Ishikawa (cell line): ENCODE measurements around the gene BRAT1.

Experiments
- CEBPB ChIP-seq: IDR thresholded peaks from 2 replicates; pipeline ENCODE4 v1.6.1; 2012
- CREB1 ChIP-seq: IDR thresholded peaks from 2 replicates; pipeline ENCODE4 v1.6.1; 2012; ENCODE audit warnings: low read depth
- EGR1 ChIP-seq: IDR thresholded peaks from 2 replicates; pipeline ENCODE4 v1.6.1; 2012
- EP300 ChIP-seq: IDR thresholded peaks from 2 replicates; pipeline ENCODE4 v1.6.1; 2012; ENCODE audit warnings: borderline replicate concordance
- FOXM1 ChIP-seq: IDR thresholded peaks from 2 replicates; pipeline ENCODE4 v1.6.1; 2012; ENCODE audit warnings: low read depth, borderline replicate concordance
- MAX ChIP-seq: IDR thresholded peaks from 2 replicates; pipeline ENCODE4 v1.6.1; 2012
- NFIC ChIP-seq: IDR thresholded peaks from 2 replicates; pipeline ENCODE4 v1.6.1; 2012
- RAD21 ChIP-seq: IDR thresholded peaks from 2 replicates; pipeline ENCODE4 v1.6.1; 2012; ENCODE audit warnings: low read depth
- REST ChIP-seq: IDR thresholded peaks from 2 replicates; pipeline ENCODE4 v1.6.1; 2012; ENCODE audit warnings: low read depth, mild to moderate bottlenecking
- TAF1 ChIP-seq: IDR thresholded peaks from 2 replicates; pipeline ENCODE4 v1.6.1; 2012; ENCODE audit warnings: low read depth, mild to moderate bottlenecking
- TCF12 ChIP-seq: IDR thresholded peaks from 2 replicates; pipeline ENCODE4 v1.6.1; 2012; ENCODE audit warnings: low read depth
- TEAD4 ChIP-seq: IDR thresholded peaks from 2 replicates; pipeline ENCODE4 v1.6.1; 2012
- YY1 ChIP-seq: IDR thresholded peaks from 2 replicates; pipeline ENCODE4 v1.6.1; 2012; ENCODE audit warnings: low read depth
- ZBTB7A ChIP-seq: IDR thresholded peaks from 2 replicates; pipeline ENCODE4 v1.6.1; 2012; ENCODE audit warnings: low read depth
- TF ChIP-seq, protein P1 (sequence below): IDR thresholded peaks from 2 replicates; pipeline ENCODE4 v1.6.1; 2012

BRAT1 gene

DNA sequence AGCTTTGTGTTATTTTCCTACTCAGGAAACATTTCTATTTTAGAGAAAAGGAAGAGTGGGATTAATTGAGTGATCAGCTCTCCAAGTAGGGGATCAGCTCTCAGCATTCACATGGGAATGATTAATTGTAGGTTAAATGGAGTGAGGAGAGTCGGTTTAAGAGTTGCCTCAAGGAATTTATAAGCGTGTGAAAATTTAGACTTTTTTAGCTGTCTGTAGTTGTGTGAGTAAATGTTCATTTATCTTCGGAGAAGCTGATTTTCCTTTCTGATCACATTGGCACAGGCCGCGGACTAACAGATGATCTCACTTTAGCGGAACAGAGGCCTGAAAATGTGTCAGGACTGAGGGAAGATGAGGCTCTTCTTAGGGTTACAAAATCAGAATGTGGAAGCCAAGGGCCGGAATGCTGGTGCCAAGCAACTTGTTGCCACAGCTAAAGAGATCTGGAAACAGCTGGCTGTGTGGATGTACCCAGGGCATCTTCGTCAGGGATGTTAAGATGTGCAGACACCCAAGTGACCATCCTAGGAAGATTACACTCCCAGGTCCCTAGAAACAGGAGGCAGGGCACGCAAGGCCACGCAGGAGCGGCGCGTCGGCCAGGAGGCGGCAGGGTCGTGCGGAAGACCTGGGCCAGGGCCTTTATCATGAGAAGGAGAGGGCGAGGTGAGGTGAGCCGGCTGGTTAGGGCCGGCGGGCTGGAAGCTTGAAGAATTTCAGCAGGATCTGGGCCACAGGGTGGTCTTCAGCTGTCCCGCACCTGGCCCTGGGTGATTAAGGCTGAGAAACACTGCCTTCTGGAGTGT is 41.3 kb upstream of the BRAT1 start:
- no peak for TF ChIP-seq EP300
- no peak for TF ChIP-seq CEBPB
- no peak for TF ChIP-seq RAD21
- no peak for TF ChIP-seq TCF12
- TF ChIP-seq CREB1 = no peak
- no peak for TF ChIP-seq MAX
- TF ChIP-seq EGR1 = no peak
- TF ChIP-seq REST = no peak
- TF ChIP-seq TAF1 = no peak
- TF ChIP-seq YY1 = no peak
- TF ChIP-seq NFIC = no peak
- TF ChIP-seq FOXM1 = no peak
- TF ChIP-seq, protein P1, sequence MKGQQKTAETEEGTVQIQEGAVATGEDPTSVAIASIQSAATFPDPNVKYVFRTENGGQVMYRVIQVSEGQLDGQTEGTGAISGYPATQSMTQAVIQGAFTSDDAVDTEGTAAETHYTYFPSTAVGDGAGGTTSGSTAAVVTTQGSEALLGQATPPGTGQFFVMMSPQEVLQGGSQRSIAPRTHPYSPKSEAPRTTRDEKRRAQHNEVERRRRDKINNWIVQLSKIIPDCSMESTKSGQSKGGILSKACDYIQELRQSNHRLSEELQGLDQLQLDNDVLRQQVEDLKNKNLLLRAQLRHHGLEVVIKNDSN = no peak
- TF ChIP-seq ZBTB7A = no peak
- no peak for TF ChIP-seq TEAD4

DNA sequence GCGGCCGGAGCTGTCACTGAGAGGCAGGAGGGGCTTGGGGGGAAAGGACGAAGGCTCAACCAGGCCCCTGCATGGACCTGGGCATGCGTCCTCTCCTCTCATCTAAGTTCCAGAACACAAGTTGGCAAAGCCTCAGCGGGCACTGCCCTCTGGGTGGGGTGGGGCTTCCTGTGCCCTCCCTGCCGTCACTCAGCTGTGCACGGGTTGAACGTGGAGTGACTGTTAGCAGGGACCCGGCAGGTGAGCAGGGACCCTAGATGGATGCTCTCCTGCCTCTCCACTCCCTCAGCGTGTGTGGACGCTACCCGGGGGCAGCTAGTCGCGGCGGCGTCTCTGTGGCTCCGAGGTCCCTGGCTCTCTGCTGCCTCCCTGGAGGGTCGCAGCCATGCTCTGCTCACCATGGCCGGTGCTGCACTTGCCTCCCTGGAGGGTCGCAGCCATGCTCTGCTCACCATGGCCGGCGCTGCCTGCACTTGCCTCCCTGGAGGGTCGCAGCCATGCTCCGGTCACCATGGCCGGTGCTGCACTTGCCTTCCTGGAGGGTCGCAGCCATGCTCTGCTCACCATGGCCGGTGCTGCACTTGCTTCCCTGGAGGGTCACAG is 40.0 kb upstream of the BRAT1 start:
- TF ChIP-seq RAD21 (no peak), MAX (no peak), REST (no peak), TEAD4 (no peak), FOXM1 (no peak), EP300 (no peak), YY1 (no peak)

DNA sequence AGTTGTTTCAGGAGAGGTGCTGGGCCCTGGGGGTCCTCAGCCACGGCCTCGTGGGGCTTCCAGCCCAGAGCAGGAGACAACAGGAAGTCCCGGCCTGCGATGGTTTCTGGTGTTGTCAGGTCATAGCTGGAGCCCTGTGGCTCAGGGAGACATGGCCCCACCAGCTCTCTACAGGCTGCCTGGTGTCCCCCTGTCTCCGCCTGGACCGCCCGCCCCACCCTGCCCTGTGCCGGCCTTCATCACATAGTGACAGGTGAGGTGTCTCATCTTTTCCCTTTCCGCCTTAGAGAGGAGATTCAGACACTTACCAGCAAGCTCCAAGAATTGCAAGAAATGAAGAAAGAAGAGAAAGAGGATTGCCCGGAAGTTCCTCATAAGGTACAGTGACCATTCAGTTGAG is 39.3 kb upstream of the BRAT1 start:
- TF ChIP-seq CEBPB (no peak), CREB1 (no peak), NFIC (no peak), TEAD4 (no peak), MAX (no peak), EP300 (no peak), RAD21 (no peak), TAF1 (no peak), ZBTB7A (no peak)
- TF ChIP-seq, protein P1 = no peak

DNA sequence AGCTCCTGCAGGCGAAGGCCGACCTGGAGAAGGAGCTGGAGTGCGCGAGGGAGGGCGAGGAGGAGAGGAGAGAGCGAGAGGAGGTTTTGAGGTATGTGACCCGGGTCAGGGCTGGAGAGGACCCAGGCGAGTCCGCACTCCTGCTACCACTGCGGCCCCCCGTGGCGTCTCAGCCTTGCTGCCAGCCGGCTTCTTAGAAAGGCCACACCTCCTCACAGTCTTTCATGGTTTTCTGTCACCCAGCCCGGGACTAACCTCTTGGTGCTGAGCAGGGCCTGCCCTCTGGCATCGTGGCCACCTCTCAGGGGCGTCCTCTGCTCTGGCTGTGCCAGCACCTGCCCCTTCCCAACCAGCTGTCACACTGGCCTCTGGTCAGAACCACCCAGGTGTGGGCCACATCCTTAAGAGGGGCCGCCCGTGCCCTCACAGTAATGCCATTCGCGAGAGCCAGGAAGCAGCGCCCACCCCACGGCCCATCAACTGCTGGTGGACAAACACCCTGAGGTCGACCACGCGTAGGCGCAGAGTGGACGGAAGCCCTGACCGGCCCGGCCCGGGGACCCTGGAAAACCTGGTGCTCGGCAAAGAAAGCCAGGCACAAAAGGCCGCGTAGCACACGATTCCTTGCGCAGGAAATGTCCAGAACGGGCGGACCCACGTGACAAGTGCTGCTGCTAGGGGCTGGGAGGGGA is 37.9 kb upstream of the BRAT1 start:
- TF ChIP-seq CREB1 (no peak), EP300 (no peak), TEAD4 (no peak), MAX (no peak), NFIC (no peak), ZBTB7A (no peak), TCF12 (no peak)
- TF ChIP-seq, protein P1 = no peak

- TF ChIP-seq NFIC = no peak
- no peak for TF ChIP-seq EP300
- TF ChIP-seq MAX = no peak
Observed at GRCh38 chr7:2592375-2592865, 37.1 kb upstream of the BRAT1 start.
